Loucy (cell line): Measurements from ENCODE around the gene PCDHGA6.

Experiments used
- CTCF ChIP-seq: fragments of 200-600 bp; sonication (generic); conservative IDR thresholded peaks from 2 replicates; pipeline ENCODE4 v1.5.1; 2014; ENCODE audit warnings: mild to moderate bottlenecking, antibody characterized with exemption, low read length
- EZH2phosphoT487 ChIP-seq: fragments of 200-600 bp; IDR thresholded peaks from 2 replicates; pipeline ENCODE4 v1.6.1; 2018; ENCODE audit warnings: antibody characterized with exemption, mild to moderate bottlenecking, moderate library complexity, borderline replicate concordance

- TF ChIP-seq CTCF (no peak), EZH2phosphoT487 (no peak)
These were observed 24.9 kb downstream of the PCDHGA6 start for GRCh38 chr5:141398608-141399007.
